HG02759 (cell line): Measurements from ENCODE around the gene COQ9.
"Not testable (repeated sequence)": the region's sequence is repeated elsewhere in the genome, so short reads cannot be mapped to it uniquely, and the experiment has no call there.

Experiments used
- ATAC-seq: cut with Tn5 transposase; IDR thresholded peaks from one replicate; pipeline ENCODE4 v1.9.1; 2021; ENCODE audit warnings: mild to moderate bottlenecking, moderate library complexity; ENCODE audit not compliant: unreplicated experiment

The COQ9 gene

GRCh38 chr16:57426356-57426755 lies 20.9 kb upstream of the COQ9 start:
- no peak for ATAC-seq

DNA sequence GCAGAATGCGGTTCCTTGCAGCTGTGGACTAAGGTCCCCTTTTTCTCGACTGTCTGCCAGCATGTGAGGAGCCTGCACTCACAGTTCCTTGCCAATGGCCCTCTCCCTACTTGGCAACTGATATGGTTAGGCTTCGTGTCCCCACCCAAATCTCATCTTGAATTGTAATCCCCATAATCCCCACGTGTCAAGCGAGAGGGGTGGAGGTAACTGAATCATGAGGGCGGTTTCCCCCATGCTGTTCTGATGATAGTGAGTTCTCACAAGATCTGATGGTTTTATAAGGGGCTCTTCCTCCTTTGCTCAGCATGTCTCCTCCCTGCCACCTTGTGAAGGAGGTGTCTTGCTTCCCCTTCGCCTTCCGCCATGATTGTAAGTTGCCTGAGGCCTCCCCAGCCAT lies 20.0 kb upstream of the COQ9 start:
- no peak for ATAC-seq

- ATAC-seq = no peak
These were observed 19.5 kb upstream of the COQ9 start for GRCh38 chr16:57427824-57428223.

- ATAC-seq = no peak
These were observed 16.3 kb upstream of the COQ9 start for GRCh38 chr16:57430955-57431354.

DNA sequence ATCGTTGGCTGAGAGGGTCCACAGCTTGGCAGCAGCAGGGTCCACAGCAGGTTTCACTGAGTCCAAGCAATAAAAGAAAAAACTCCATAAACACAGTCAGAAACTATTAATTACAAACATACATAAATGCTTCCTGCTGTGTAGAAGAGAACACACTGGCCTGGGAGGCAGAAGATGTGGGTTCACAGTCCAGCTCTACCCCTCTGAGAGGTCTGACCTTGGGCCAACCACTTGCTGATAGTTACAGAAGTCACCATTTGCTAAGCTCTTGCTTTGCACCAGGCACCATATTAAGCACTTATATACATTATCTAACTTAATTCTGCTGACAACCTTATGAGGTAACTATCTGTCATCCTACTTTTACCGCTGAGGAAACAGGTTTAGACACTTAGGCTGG lies 14.8 kb upstream of the COQ9 start:
- no peak for ATAC-seq

DNA sequence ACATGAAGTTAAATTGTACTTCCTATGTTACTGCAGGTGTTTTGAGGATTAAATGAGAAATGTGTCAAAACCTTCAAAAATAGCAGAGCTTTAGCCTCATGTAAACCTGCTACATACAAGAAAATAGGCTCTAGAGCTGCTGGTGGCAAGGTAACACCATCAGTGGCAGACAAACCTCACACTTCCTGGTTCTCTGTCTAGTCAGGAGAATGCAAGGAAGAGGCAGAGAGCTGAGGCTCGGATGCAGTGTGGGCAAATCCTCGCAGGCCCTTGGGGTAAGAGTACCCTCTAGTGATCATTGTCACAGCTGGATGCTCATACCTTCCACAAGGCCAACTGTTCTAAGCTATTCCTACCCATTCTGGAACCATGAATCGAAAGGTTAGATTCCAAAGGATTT lies 14.3 kb upstream of the COQ9 start:
- no peak for ATAC-seq

DNA sequence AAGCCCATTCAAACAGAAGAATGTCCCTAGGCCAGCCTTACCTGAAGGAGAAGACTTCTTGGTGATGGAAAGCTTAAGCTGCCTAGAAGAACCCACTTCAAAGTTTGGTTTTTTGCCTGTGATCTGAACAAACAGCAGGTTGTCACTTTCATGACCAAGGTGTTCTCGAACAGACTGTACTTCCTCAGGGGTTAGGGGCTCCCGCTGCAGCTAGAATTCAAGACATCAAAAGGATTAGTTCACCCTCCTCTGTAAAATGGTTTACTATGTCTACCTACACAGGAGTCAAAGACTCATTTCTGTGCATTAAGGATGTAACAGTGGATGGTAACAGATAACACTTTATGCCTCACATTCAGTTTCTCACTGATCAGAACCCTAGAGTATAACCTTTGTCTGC lies 13.3 kb upstream of the COQ9 start:
- ATAC-seq = no peak

DNA sequence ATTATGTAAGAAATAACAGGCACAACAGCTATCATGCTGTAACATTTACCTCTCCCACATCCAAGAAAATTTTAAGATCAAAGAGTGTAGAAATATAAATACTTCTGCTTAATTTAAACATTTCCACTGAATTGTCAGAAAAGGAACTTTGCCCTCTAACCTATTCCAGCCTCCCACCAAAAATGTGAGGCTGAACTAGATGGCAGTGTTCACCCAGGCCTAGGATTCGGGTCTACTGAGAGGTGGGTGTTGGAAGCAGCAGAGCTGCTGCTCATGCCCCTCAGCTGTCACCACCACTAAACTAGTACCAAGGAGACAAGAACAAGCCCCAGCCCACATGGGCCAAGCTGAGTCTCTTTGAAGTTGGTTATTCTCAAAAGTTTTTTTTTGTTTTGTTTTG lies 11.4 kb upstream of the COQ9 start:
- ATAC-seq = no peak

DNA sequence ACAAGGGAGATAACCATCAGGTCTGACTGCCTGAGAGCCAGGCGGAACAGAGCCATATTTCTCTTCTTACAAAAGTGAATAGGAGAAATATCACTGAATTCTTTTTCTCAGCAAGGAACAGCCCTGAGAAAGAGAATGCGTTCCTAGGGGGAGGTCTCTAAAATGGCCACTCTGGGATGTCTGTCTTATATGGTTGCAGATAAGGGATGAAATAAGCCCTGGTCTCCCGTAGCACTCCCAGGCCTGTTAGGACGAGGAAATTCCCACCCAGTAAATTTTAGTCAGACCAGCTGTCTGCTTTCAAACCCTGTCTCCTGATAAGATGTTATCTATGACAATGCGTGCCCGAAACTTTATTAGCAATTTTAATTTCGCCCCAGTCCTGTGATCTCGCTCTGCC lies 7.3 kb upstream of the COQ9 start:
- not testable (repeated sequence) for ATAC-seq

GRCh38 chr16:57440551-57440950 lies 6.7 kb upstream of the COQ9 start:
- not testable (repeated sequence) for ATAC-seq

DNA sequence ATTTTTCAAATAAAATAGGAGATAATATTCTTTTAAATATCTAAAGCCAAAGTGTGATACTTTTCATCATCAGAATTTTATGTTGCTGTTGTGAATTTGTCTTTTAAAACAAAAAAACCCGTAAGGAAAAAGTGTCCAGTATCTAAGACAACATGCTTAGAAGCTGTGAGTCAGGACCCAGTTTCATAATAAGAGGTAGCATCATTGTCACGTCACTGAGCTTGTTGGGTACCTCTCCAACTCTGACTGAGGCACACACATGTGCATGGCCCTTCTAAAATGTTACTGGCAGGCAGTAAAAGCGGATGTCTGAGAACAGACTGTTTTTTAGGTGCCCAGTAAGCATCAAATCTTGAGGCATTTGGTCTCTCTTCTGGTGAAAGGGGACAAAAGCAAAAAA lies 2.6 kb upstream of the COQ9 start:
- no peak for ATAC-seq

DNA sequence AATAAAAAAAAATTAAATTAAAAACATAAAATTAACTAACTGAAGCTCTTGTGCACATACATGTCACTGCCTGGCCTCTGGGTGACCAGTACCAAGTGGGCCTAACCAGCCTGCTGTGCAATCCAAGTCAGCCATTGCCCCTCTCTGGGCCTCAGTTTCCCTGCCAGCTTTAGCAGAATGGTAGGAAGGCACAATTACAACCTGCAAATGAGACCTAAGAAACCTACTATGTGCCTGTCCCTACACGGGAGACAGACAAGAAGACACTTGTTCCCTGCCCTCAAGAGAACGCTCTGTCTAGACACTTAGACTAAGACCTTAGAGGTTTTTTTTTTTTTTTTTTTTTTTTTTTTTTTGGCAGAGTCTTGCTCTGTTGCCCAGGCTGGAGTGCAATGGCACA lies 1.8 kb upstream of the COQ9 start:
- ATAC-seq = no peak

GRCh38 chr16:57446531-57447185 lies 621 bp upstream of the COQ9 start:
- ATAC-seq = peak; percentile 39

GRCh38 chr16:57452021-57452420 lies 4.7 kb downstream of the COQ9 start:
- no peak for ATAC-seq

DNA sequence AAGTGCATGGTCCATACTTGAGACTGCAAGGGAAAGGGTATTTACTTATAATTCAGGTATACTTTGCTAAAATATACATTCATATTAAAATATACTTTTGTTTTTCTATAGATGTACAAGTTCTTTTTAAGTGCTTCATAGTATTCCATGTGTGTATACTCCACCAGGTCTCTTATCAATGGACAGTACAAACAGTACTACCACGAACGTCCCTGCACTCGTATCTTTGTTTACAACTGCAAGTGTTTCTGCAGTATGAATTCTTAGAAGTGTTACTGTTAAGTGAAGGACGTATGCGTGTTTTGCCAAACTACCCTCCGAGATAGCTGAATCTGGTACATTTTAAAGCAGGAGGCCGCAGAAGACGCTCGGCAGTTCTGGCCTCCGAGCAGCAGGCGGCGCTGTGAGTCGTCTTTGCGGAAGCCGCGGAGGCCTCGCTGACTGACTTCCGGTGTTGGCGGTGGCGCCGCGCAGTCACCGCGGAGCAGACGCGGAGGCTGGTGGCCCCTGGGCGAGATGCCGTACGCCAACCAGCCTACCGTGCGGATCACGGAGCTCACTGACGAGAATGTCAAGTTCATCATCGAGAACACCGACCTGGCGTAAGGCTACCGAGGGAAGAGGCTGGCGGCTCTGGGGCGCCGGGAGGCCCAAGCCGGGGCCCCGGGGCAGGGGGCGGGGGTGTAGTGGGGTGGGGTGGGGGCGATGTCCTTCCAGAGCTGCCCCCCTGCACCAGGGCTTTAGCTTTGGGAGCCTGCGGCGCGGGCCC lies 15.1 kb downstream of the COQ9 start, which contains the start of gene POLR2C:
POLR2C (plus strand) TSS at position 471 of the 769 bp plus-strand sequence; CDS start at position 517, 46 bp downstream.
- peak; percentile 91 for ATAC-seq

DNA sequence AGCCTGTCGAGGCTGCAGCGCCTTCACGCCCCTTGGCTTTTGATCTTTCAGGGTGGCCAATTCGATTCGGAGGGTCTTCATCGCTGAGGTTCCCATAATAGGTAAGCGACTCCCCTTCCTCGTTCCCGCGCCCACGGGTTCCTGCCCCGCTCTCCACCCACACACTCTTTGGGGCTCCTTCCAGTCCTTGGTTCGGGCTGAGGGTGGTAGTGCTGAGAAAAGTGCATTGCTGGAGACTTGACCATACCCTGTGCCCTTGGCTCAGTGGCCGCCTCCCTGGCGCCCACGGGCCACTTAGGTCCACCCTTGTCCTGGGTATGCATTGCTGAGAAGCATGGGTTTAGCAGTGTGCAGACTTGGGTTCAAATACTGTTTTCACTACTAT lies 15.7 kb downstream of the COQ9 start:
- peak; percentile 23 for ATAC-seq

DNA sequence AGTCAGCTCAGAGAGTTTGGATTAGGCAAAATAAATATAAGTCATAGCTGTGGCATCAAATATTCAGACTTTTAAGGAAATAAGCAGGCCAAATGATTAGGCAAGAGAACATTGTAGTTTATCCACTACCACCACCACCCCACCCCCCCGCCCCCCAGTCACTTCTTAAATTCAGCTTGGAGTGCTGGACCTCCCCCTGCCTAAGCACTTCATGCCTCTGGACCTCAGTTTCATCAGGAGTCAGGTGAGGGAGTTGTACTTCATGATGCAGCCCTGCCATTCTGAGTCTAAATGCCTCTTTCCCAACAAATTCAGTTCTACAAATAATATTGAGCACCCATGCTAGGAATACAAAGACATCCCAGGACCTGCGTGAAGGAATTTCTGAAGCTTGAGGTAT lies 17.2 kb downstream of the COQ9 start:
- ATAC-seq = no peak

GRCh38 chr16:57468346-57468745 lies 21.1 kb downstream of the COQ9 start:
- ATAC-seq = no peak

DNA sequence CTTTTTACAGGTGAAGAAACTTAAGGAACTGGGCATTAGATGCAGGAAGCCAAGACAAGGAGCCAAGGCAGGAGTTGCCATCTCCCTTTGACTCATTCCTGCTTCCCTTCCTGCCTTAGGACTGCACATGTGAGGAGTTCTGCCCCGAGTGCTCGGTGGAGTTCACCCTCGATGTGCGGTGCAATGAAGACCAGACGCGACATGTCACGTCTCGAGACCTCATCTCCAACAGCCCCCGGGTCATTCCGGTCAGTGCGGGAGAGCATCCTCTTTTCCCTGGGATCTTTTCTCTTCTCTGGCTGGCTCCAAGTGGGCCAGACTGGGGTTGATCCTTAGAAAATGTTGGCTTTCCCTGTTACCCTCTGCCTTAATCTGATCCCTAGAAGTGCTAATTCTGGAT lies 21.8 kb downstream of the COQ9 start:
- ATAC-seq = no peak

- ATAC-seq = no peak
These were observed 22.7 kb downstream of the COQ9 start for GRCh38 chr16:57469917-57470470.

DNA sequence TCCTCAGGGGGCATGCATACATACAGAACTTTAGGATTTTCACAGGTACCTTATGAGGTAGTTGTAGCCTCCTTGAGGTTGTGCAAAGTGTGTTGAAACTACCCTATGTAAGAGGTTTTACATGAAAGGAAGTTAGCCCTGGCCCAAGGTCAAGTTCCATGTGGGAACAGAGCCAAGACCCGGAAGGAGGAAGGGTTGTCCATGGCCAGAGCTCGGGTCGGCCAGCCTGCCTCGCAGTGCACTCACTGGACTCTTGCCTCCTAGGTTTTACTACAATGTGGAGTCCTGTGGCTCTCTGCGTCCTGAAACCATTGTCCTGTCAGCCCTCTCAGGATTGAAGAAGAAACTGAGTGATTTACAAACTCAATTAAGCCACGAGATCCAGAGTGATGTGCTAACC lies 23.4 kb downstream of the COQ9 start:
- ATAC-seq = no peak

- ATAC-seq = no peak
These were observed 23.9 kb downstream of the COQ9 start for GRCh38 chr16:57471209-57471608.
